BJ (cell line): Measurements from ENCODE around the gene CD70. TPM values are rescaled to one million over a fixed set of nuclear protein-coding genes. Genes with fewer than 3 reads are reported as not detected.

Experiments used
- CTCF ChIA-PET: fragments of 350-600 bp; formaldehyde crosslinking; extraction: SDS; loops from one replicate; lab custom pipeline; 2021; ENCODE audit warnings: antibody characterized with exemption, inconsistent platforms; lab: Yijun Ruan, JAX
- POLR2A ChIA-PET: fragments of 300-600 bp; sonication (Branson Sonifier 250); formaldehyde crosslinking; extraction: SDS; loops from one replicate; lab custom pipeline; 2021; ENCODE audit warnings: antibody characterized with exemption; lab: Charles Lee
- DNase-seq: peaks from one replicate; pipeline ENCODE4 v3.0.0-alpha.2; 2011; ENCODE audit warnings: low read depth
- H3K27me3 ChIP-seq: 2 replicates; pipeline ENCODE4 v1.6.0; 2011; ENCODE audit warnings: low read length; ENCODE audit not compliant: control insufficient read depth, insufficient read depth
- H3K36me3 ChIP-seq: 2 replicates; pipeline ENCODE4 v1.5.1; 2011; ENCODE audit warnings: low read length; ENCODE audit not compliant: control insufficient read depth, insufficient read depth
- H3K4me3 ChIP-seq: 2 replicates; pipeline ENCODE4 v1.5.1; 2011; ENCODE audit warnings: low read depth, mild to moderate bottlenecking, control low read depth, low read length
- polyA plus RNA-seq: library from polyadenylated mRNA; depleted of rRNA; stranded (reverse); fragments of >200 nt; gene quantifications from 2 replicates; pipeline ENCODE4 v1.2.3, GENCODE V29; 2011
- TF ChIP-seq, protein P1 (sequence below): IDR thresholded peaks from 2 replicates; pipeline ENCODE4 v1.5.1; 2011; ENCODE audit warnings: low read depth, mild to moderate bottlenecking, control low read depth, inconsistent platforms, low read length, moderate library complexity; ENCODE audit not compliant: insufficient read depth

The CD70 gene
- polyA plus RNA-seq, 1 experiment, result not detected

DNA sequence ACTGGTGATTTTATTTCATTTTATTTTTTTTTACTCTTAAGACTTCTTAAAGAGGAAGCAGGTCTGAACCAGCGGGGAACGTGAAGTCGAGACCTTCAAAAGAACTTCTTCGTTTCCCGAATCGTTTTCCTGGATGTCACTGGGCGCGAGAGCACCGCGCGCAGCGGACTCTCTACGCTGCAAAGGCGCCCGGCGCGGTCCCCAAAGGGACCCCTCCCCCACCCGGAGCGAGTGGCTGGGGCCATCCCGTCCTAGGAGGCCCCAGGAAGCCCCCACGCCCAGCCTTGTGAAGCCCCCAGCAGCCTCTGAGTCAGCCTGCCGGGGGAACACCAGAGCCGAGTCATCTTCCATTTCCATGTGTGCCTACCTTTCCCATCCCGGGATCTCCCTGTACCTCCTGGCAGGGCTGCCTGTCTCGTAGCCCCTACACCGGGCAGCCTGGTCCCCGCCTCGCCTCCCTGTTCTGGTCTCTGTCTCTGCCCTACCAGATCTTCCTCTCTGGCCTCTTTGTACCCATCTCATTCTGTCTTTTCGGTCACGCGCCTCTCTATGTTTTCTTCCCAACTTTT lies 608 bp downstream of the CD70 start:
- no peak overlapping the region for H3K4me3 ChIP-seq
- POLR2A ChIA-PET, result no interaction called here

DNA sequence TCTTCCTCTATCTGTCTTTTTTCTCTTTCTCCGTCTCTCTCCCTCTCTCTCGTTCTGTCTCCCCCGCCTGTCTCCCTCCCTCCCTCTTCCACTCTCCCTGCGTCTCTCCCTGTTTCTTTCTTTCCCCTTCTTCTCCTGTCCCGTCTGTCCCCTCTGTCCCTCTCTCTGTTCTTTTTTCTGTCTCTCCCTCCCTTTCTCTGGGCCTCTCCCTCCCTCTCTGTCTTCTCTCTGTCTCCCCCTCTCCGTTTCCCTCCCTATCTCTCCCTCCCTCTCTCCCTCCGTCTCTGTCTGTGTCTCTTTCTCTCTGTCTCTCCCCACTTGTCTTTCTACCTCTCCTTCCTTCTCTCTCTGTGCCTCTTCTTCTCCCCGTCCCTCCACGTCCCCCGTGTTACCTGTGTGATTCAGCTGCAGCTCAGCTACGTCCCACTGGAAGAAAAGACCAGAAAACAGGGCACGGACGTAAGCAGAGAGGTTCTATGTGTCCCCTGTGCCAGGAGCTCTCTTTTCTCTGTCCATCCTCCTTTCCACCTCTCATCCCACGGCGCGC lies 1.2 kb downstream of the CD70 start:
- TF ChIP-seq, protein P1, sequence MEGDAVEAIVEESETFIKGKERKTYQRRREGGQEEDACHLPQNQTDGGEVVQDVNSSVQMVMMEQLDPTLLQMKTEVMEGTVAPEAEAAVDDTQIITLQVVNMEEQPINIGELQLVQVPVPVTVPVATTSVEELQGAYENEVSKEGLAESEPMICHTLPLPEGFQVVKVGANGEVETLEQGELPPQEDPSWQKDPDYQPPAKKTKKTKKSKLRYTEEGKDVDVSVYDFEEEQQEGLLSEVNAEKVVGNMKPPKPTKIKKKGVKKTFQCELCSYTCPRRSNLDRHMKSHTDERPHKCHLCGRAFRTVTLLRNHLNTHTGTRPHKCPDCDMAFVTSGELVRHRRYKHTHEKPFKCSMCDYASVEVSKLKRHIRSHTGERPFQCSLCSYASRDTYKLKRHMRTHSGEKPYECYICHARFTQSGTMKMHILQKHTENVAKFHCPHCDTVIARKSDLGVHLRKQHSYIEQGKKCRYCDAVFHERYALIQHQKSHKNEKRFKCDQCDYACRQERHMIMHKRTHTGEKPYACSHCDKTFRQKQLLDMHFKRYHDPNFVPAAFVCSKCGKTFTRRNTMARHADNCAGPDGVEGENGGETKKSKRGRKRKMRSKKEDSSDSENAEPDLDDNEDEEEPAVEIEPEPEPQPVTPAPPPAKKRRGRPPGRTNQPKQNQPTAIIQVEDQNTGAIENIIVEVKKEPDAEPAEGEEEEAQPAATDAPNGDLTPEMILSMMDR, result no peak
- ChIA-PET POLR2A (no interaction called here), CTCF (no interaction called here)
- H3K36me3 ChIP-seq, result no peaks in the 10 kb centered on the region
- DNase-seq, result no peak
- H3K4me3 ChIP-seq, result no peak overlapping the region
- peaks cover 33% of the 10 kb centered on the region for H3K27me3 ChIP-seq

More for the DNA sequence above, 608 bp downstream of the CD70 start:
- Histone ChIP-seq H3K27me3 (peaks cover 33% of the 10 kb centered on the region), H3K36me3 (no peaks in the 10 kb centered on the region)
- TF ChIP-seq, protein P1, result no peak
- DNase-seq, result no peak
- CTCF ChIA-PET, result no interaction called here

DNA sequence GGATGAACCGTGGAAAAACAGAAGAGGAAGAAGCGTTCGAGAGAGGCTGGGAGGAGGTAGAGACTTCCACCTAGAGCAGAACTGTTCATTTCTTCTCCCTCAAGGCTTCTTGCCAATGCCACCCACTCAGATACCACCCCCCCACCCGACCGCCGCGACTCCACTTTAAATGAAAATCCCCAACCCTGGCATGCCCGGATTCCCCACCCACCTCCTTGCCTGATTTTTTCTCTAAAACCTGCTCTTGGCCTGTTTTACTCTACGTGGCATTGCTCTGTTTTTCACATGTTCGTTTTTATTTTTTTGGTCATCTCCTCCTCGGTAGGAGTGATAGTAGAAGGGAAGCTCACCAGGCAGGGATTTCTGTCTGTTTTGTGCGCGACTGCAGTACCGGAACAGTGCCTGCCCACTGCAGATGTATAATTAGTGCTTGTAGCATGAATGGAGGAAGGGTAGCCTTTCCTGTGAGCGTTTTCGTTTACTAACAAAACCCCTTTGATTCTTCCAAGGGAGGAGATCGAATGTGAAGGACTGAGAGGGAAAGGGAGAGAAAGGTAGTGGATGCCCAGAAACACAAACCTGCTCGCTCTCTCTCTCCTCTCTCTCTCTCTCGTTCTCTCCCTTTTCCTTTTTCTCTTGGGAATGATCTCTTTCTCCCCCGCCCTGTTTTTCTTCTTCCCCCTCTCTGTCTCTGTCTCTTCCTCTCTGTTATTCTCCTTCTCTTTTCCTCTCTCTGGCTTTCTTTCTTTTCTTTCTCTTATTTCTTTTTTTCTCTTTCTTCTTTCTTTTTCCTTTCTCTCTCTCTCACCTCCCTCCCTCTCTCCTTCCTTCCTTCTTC lies 2.2 kb downstream of the CD70 start:
- TF ChIP-seq, protein P1, result no peak
- Histone ChIP-seq H3K27me3 (peaks cover 33% of the 10 kb centered on the region), H3K36me3 (no peaks in the 10 kb centered on the region), H3K4me3 (no peak overlapping the region)
- DNase-seq, result no peak
- CTCF ChIA-PET, result no interaction called here
- POLR2A ChIA-PET, result no interaction called here

DNA sequence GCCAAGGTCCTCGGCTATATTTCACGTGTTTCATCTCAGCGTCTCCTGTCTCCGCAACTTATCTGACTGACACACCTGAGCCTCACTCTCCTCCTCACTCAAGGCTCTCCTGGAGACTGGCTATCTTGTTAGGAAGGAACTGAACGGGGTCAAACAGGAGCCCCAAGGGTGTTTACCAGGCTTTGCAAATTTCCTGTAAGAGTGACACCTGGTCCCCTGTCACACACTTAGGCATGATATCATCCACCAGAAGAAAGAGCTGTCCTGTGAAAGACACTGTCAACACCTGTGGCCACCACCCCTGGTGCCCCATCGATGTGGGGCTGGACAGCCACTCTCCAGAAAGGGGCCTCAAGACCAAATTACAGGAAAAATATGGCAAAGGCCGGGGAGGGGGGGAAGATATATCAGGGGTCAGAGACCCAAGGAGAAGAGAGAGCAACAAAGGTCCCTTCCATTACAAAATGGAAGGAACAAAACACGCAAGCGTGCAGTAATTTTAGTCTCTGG lies 2.9 kb downstream of the CD70 start:
- ChIA-PET POLR2A (no interaction called here), CTCF (interaction anchor here (0.9 kb wide), 1 partner anchor 46 kb away, joined by 3 read pairs; no protein-coding TSS in a partner anchor)
- Histone ChIP-seq H3K36me3 (no peaks in the 10 kb centered on the region), H3K27me3 (peaks cover 33% of the 10 kb centered on the region), H3K4me3 (no peak overlapping the region)
- no peak for DNase-seq
- TF ChIP-seq, protein P1, result no peak
